Spleen (tissue), 11 donors: Measurements from ENCODE around the gene FERMT1. TPM values are rescaled to one million over a fixed set of nuclear protein-coding genes. Genes with fewer than 3 reads are reported as not detected.

ENCODE experiments used
- DNase-seq: peaks from one replicate; pipeline ENCODE4 v3.0.0-alpha.2; 2020
- H3K27ac ChIP-seq, 8 donors: fragments of 200-600 bp; sonication (generic) in 7 of 8; 1 replicate in 4 of 8; 2 replicates in 4 of 8; pipeline versions ENCODE4 v1.5.0 to v1.8.0; 2016 to 2021; ENCODE audit warnings: inconsistent platforms in 4 of 8, mild to moderate bottlenecking in 4 of 8, moderate library complexity in 1 of 8
- H3K27me3 ChIP-seq, 7 donors: fragments of 200-600 bp; sonication (generic) in 6 of 7; replicated peaks in 1 of 7; 1 replicate in 4 of 7; 2 replicates in 3 of 7; pipeline versions ENCODE4 v1.5.0 to v1.8.0; 2016 to 2021; ENCODE audit warnings: inconsistent platforms in 3 of 7, mild to moderate bottlenecking in 1 of 7
- H3K36me3 ChIP-seq, 6 donors: fragments of 200-600 bp; sonication (generic) in 5 of 6; 1 replicate in 4 of 6; 2 replicates in 2 of 6; pipeline versions ENCODE4 v1.5.0 to v1.8.0; 2016 to 2021; ENCODE audit warnings: inconsistent platforms in 2 of 6
- H3K4me1 ChIP-seq, 6 donors: fragments of 200-600 bp; sonication (generic) in 5 of 6; 1 replicate in 3 of 6; 2 replicates in 3 of 6; pipeline versions ENCODE4 v1.5.0 to v1.8.0; 2016 to 2021; ENCODE audit warnings: inconsistent platforms in 3 of 6
- H3K4me3 ChIP-seq, 8 donors: fragments of 200-600 bp; sonication (generic) in 7 of 8; 1 replicate in 4 of 8; 2 replicates in 4 of 8; pipeline versions ENCODE4 v1.5.0 to v1.8.0; 2016 to 2021; ENCODE audit warnings: inconsistent platforms in 4 of 8, mild to moderate bottlenecking in 4 of 8, moderate library complexity in 2 of 8
- H3K9me3 ChIP-seq, 8 donors: fragments of 200-600 bp; sonication (generic) in 7 of 8; 1 replicate in 4 of 8; 2 replicates in 4 of 8; pipeline versions ENCODE4 v1.5.0 to v1.8.0; 2016 to 2021; ENCODE audit warnings: inconsistent platforms in 4 of 8
- CTCF ChIP-seq, 11 experiments: fragments of 200-600 bp in 7 of 11; fragments of 450-650 bp in 4 of 11; sonication (generic) in 4 of 11; IDR thresholded peaks in 8 of 11; conservative IDR thresholded peaks in 3 of 11; 1 replicate in 7 of 11; 2 replicates in 4 of 11; pipeline versions ENCODE4 v1.4.0 to v1.8.0; 2016 to 2021; ENCODE audit warnings: antibody characterized with exemption in 11 of 11, inconsistent platforms in 4 of 11, mild to moderate bottlenecking in 1 of 11
- POLR2A ChIP-seq, 3 donors: fragments of 450-650 bp; IDR thresholded peaks; one replicate each; pipeline ENCODE4 v1.5.1; 2017; ENCODE audit warnings: antibody characterized with exemption in 3 of 3, mild to moderate bottlenecking in 1 of 3
- POLR2AphosphoS5 ChIP-seq, 3 donors: sonication (generic); formaldehyde crosslinking; IDR thresholded peaks; one replicate each; pipeline ENCODE4 v1.5.1; 2017; ENCODE audit warnings: antibody characterized with exemption in 3 of 3
- WGBS, 5 donors: extraction: QIAGEN DNeasy Blood & Tissue Kit in 3 of 5; methylation state at CpG; one replicate each; pipeline versions ENCODE4 v1.1.5 to v1.1.7; 2013 to 2018; 5-methylcytosine and 5-hydroxymethylcytosine counted together
- intact Hi-C: fragments of 100-400 bp; cut with DNase I; formaldehyde crosslinking; loops from one replicate; pipeline ENCODE4 v1.15.0; 2023; ENCODE audit warnings: low total_unique reads
- polyA plus RNA-seq, 3 donors: library from polyadenylated mRNA; stranded (reverse); fragments of 200-250 nt; gene quantifications; one replicate each; pipeline ENCODE4 v1.2.1, GENCODE V29; 2013
- total RNA-seq, 7 donors: library from RNA; depleted of rRNA in 3 of 7; stranded (reverse); fragments of >200 nt in 3 of 7; fragmentation: NEBNext Ultra II Directional in 4 of 7; extraction: Animal tissue kit (Norgen Biotek cat#: 25700) in 4 of 7; gene quantifications; one replicate each; pipeline versions ENCODE4 v1.1.0 to v1.2.1, GENCODE V29; 2016 to 2021
- donor health status: healthy with polysubstance abuse.
- donor health status: DM: no; HTN: no; CAD: no; lungs with moderate emphysema.
- donor health status: DM: no; HTN: no; CAD: no.
- donor health status: Bipolar disorder and iron deficiency.
- donor health status: healthy.
- donor health status: DM: no; HTN: no; CAD: no.
- donor health status: DM: yes; HTN: yes; CAD: no.

The FERMT1 gene
- total and polyA plus RNA-seq, 10 donors, result 0.06 to 1.3 (median 0.33) TPM

GRCh38 chr20:6030453-6031080 lies 92.3 kb downstream of the FERMT1 start:
- H3K27me3 ChIP-seq, result no peaks in the 10 kb centered on the region
- 75 to 91% (median 85%) methylated on average over 6 of the region's 6 CpGs for whole genome bisulfite sequencing, 5 donors
- H3K27ac ChIP-seq, result no peak overlapping the region
- no peak for DNase-seq
- H3K4me3 ChIP-seq, result no peak overlapping the region
- peaks cover 0 to 17% (median 6%) of the 10 kb centered on the region in 6 donors for H3K4me1 ChIP-seq
- peaks cover 0 to 88% (median 25%) of the 10 kb centered on the region in 6 donors for H3K36me3 ChIP-seq
- peaks cover 0 to 1% (median 0%) of the 10 kb centered on the region in 8 donors for H3K9me3 ChIP-seq
- TF ChIP-seq CTCF (IDR thresholded peaks at IDR 0.05 in 8 of 11, conservative IDR thresholded peaks at IDR 0.05 in 3 of 11) (no peak), POLR2A (IDR thresholded peaks at IDR 0.05) (no peak)
- intact Hi-C loops, result no loop called here

GRCh38 chr20:6029538-6029937 lies 93.3 kb downstream of the FERMT1 start:
- 86 to 96% (median 93%) methylated on average over 6 of the region's 6 CpGs for WGBS, 5 donors
- H3K27ac ChIP-seq, result no peak overlapping the region
- intact Hi-C loops, result no loop called here

GRCh38 chr20:6028818-6029217 lies 94.0 kb downstream of the FERMT1 start:
- intact Hi-C loops, result no loop called here
- Histone ChIP-seq H3K4me3 (no peak overlapping the region), H3K4me1 (peaks cover 0 to 6% (median 2%) of the 10 kb centered on the region in 6 donors), H3K9me3 (peaks cover 0 to 9% (median 7%) of the 10 kb centered on the region in 8 donors), H3K36me3 (peaks cover 0 to 88% (median 28%) of the 10 kb centered on the region in 6 donors), H3K27ac (no peak overlapping the region), H3K27me3 (no peaks in the 10 kb centered on the region)
- no peak for DNase-seq
- TF ChIP-seq CTCF (IDR thresholded peaks at IDR 0.05 in 8 of 11, conservative IDR thresholded peaks at IDR 0.05 in 3 of 11), result no peak
- no peak for TF ChIP-seq POLR2A (IDR thresholded peaks at IDR 0.05)
- no peak for TF ChIP-seq POLR2AphosphoS5 (IDR thresholded peaks at IDR 0.05)

More at GRCh38 chr20:6029538-6029937, 93.3 kb downstream of the FERMT1 start:
- Histone ChIP-seq H3K36me3 (peaks cover 0 to 88% (median 27%) of the 10 kb centered on the region in 6 donors), H3K27me3 (no peaks in the 10 kb centered on the region), H3K4me3 (no peak overlapping the region), H3K9me3 (peaks cover 0 to 9% (median 7%) of the 10 kb centered on the region in 8 donors), H3K4me1 (peaks cover 0 to 13% (median 6%) of the 10 kb centered on the region in 6 donors)
- TF ChIP-seq POLR2AphosphoS5 (IDR thresholded peaks at IDR 0.05) (no peak), POLR2A (IDR thresholded peaks at IDR 0.05) (no peak), CTCF (IDR thresholded peaks at IDR 0.05 in 8 of 11, conservative IDR thresholded peaks at IDR 0.05 in 3 of 11) (no peak)
- no peak for DNase-seq

GRCh38 chr20:6026051-6026450 lies 96.8 kb downstream of the FERMT1 start:
- Histone ChIP-seq H3K4me1 (no peaks in the 10 kb centered on the region), H3K27me3 (no peaks in the 10 kb centered on the region), H3K4me3 (no peak overlapping the region), H3K36me3 (peaks cover 0 to 87% (median 23%) of the 10 kb centered on the region in 6 donors), H3K27ac (no peak overlapping the region), H3K9me3 (peaks cover 0 to 9% (median 7%) of the 10 kb centered on the region in 8 donors)
- intact Hi-C loops, result no loop called here
- no peak for DNase-seq
- TF ChIP-seq POLR2A (IDR thresholded peaks at IDR 0.05) (no peak), POLR2AphosphoS5 (IDR thresholded peaks at IDR 0.05) (no peak), CTCF (IDR thresholded peaks at IDR 0.05 in 8 of 11, conservative IDR thresholded peaks at IDR 0.05 in 3 of 11) (no peak)
- WGBS, 5 donors, result 86 to 91% (median 88%) methylated on average over 3 of the region's 3 CpGs

Other genes starting within 250 kb of the FERMT1 start
- under 1 TPM in 2 of 7 donors, not detected in 5; 0.13 to 0.19 TPM for gene CHGB, start 211.5 kb downstream of the FERMT1 start, total RNA-seq
- under 1 TPM; 0.03 to 0.09 (median 0.07) TPM for gene CHGB, start 211.5 kb downstream of the FERMT1 start, polyA plus RNA-seq
- 10 to 100 TPM in 6 of 7 donors, 1 to 10 TPM in 1; 8.5 to 15.2 (median 11.4) TPM for gene TRMT6, start 172.5 kb downstream of the FERMT1 start, total RNA-seq
- 10 to 100 TPM; 10.2 to 12.7 (median 10.4) TPM for gene TRMT6, start 172.5 kb downstream of the FERMT1 start, polyA plus RNA-seq
- 1 to 10 TPM; 5.4 to 7.9 (median 6.2) TPM for gene MCM8, start 172.4 kb downstream of the FERMT1 start, total RNA-seq
- gene MCM8, start 172.4 kb downstream of the FERMT1 start, polyA plus RNA-seq, result 1 to 10 TPM; 1.7 to 3.1 (median 3.1) TPM
- 10 to 100 TPM; 15.6 to 30.5 (median 24.1) TPM for gene CRLS1, start 116.9 kb downstream of the FERMT1 start, total RNA-seq
- gene CRLS1, start 116.9 kb downstream of the FERMT1 start, polyA plus RNA-seq, result 10 to 100 TPM; 40.6 to 43.1 (median 41.2) TPM
- gene LRRN4, start 69.0 kb downstream of the FERMT1 start, total RNA-seq, result under 1 TPM in 2 of 7 donors, not detected in 5; 0.13 to 0.18 TPM
- not detected for gene LRRN4, start 69.0 kb downstream of the FERMT1 start, polyA plus RNA-seq